WTC11 (cell line): ENCODE data around the gene UQCR10.

Experiments used
- NFYB ChIP-seq: sonication (generic); formaldehyde crosslinking; conservative IDR thresholded peaks from 2 replicates; pipeline ENCODE4 v1.8.0; 2022; ENCODE audit warnings: low read depth, missing genetic modification reagents
- PRRX2 ChIP-seq: fragments of 250-450 bp; sonication (Bioruptor Pico); IDR thresholded peaks from 2 replicates; pipeline ENCODE4 v1.8.0; 2021; ENCODE audit warnings: mild to moderate bottlenecking
- SMAD3 ChIP-seq: sonication (generic); formaldehyde crosslinking; IDR thresholded peaks from 2 replicates; pipeline ENCODE4 v1.8.0; 2022; ENCODE audit warnings: missing genetic modification reagents, mild to moderate bottlenecking, borderline replicate concordance
- ZNF138 ChIP-seq: sonication (generic); formaldehyde crosslinking; conservative IDR thresholded peaks from 2 replicates; pipeline ENCODE4 v1.8.1; 2022; ENCODE audit warnings: mild to moderate bottlenecking, moderate library complexity, missing genetic modification reagents
- ZNF232 ChIP-seq: sonication (generic); formaldehyde crosslinking; IDR thresholded peaks from 2 replicates; pipeline ENCODE4 v1.8.0; 2022; ENCODE audit warnings: mild to moderate bottlenecking, missing genetic modification reagents
- TF ChIP-seq, protein P1 (sequence below): sonication (generic); formaldehyde crosslinking; IDR thresholded peaks from 2 replicates; pipeline ENCODE4 v1.8.1; 2022; ENCODE audit warnings: low read depth, missing genetic modification reagents, borderline replicate concordance
- TF ChIP-seq, protein P2 (sequence below): sonication (generic); formaldehyde crosslinking; IDR thresholded peaks from 2 replicates; pipeline ENCODE4 v1.8.0; 2023; ENCODE audit warnings: missing genetic modification reagents, mild to moderate bottlenecking, borderline replicate concordance
- TF ChIP-seq, protein P3 (sequence below): fragments of 200-600 bp; IDR thresholded peaks from 2 replicates; pipeline ENCODE4 v1.8.0; 2022; ENCODE audit warnings: antibody characterized with exemption
- TF ChIP-seq, protein P4 (sequence below): sonication (generic); formaldehyde crosslinking; IDR thresholded peaks from 2 replicates; pipeline ENCODE4 v1.8.1; 2022; ENCODE audit warnings: low read depth, mild to moderate bottlenecking, moderate library complexity, missing genetic modification reagents, borderline replicate concordance
- TF ChIP-seq, protein P5 (sequence below): sonication (generic); formaldehyde crosslinking; IDR thresholded peaks from 2 replicates; pipeline ENCODE4 v1.8.1; 2022; ENCODE audit warnings: missing genetic modification reagents, borderline replicate concordance
- TF ChIP-seq, protein P6 (sequence below): sonication (generic); formaldehyde crosslinking; IDR thresholded peaks from 2 replicates; pipeline ENCODE4 v1.8.0; 2022; ENCODE audit warnings: mild to moderate bottlenecking, missing genetic modification reagents

DNA sequence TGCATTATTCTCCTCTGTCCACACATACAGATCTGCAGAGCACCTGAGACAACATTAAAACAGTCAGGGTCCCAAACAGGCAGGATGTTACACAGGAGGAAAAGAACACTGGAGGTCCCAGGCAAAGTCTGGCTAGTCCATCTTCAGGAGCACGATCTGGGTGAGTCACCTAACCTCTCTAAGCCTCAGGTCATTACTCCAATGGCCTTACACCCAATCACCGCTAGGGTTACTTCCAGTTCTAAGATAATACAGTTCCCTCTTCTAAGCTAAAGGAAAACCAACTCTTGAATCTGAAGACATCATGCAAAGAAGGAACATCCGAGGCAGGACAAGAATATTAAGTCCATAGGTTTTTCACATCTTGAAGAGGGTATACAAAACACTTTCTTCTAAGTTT, 46.4 kb downstream of the UQCR10 start:
- TF ChIP-seq SMAD3 (CRISPR knock-in tag) = no peak
- TF ChIP-seq ZNF138 (CRISPR knock-in tag) = no peak
- TF ChIP-seq, protein P1, sequence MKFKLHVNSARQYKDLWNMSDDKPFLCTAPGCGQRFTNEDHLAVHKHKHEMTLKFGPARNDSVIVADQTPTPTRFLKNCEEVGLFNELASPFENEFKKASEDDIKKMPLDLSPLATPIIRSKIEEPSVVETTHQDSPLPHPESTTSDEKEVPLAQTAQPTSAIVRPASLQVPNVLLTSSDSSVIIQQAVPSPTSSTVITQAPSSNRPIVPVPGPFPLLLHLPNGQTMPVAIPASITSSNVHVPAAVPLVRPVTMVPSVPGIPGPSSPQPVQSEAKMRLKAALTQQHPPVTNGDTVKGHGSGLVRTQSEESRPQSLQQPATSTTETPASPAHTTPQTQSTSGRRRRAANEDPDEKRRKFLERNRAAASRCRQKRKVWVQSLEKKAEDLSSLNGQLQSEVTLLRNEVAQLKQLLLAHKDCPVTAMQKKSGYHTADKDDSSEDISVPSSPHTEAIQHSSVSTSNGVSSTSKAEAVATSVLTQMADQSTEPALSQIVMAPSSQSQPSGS (CRISPR knock-in tag) = no peak
- TF ChIP-seq, protein P2, sequence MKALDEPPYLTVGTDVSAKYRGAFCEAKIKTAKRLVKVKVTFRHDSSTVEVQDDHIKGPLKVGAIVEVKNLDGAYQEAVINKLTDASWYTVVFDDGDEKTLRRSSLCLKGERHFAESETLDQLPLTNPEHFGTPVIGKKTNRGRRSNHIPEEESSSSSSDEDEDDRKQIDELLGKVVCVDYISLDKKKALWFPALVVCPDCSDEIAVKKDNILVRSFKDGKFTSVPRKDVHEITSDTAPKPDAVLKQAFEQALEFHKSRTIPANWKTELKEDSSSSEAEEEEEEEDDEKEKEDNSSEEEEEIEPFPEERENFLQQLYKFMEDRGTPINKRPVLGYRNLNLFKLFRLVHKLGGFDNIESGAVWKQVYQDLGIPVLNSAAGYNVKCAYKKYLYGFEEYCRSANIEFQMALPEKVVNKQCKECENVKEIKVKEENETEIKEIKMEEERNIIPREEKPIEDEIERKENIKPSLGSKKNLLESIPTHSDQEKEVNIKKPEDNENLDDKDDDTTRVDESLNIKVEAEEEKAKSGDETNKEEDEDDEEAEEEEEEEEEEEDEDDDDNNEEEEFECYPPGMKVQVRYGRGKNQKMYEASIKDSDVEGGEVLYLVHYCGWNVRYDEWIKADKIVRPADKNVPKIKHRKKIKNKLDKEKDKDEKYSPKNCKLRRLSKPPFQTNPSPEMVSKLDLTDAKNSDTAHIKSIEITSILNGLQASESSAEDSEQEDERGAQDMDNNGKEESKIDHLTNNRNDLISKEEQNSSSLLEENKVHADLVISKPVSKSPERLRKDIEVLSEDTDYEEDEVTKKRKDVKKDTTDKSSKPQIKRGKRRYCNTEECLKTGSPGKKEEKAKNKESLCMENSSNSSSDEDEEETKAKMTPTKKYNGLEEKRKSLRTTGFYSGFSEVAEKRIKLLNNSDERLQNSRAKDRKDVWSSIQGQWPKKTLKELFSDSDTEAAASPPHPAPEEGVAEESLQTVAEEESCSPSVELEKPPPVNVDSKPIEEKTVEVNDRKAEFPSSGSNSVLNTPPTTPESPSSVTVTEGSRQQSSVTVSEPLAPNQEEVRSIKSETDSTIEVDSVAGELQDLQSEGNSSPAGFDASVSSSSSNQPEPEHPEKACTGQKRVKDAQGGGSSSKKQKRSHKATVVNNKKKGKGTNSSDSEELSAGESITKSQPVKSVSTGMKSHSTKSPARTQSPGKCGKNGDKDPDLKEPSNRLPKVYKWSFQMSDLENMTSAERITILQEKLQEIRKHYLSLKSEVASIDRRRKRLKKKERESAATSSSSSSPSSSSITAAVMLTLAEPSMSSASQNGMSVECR (CRISPR knock-in tag) = no peak
- TF ChIP-seq, protein P3, sequence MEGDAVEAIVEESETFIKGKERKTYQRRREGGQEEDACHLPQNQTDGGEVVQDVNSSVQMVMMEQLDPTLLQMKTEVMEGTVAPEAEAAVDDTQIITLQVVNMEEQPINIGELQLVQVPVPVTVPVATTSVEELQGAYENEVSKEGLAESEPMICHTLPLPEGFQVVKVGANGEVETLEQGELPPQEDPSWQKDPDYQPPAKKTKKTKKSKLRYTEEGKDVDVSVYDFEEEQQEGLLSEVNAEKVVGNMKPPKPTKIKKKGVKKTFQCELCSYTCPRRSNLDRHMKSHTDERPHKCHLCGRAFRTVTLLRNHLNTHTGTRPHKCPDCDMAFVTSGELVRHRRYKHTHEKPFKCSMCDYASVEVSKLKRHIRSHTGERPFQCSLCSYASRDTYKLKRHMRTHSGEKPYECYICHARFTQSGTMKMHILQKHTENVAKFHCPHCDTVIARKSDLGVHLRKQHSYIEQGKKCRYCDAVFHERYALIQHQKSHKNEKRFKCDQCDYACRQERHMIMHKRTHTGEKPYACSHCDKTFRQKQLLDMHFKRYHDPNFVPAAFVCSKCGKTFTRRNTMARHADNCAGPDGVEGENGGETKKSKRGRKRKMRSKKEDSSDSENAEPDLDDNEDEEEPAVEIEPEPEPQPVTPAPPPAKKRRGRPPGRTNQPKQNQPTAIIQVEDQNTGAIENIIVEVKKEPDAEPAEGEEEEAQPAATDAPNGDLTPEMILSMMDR = no peak
- TF ChIP-seq, protein P4, sequence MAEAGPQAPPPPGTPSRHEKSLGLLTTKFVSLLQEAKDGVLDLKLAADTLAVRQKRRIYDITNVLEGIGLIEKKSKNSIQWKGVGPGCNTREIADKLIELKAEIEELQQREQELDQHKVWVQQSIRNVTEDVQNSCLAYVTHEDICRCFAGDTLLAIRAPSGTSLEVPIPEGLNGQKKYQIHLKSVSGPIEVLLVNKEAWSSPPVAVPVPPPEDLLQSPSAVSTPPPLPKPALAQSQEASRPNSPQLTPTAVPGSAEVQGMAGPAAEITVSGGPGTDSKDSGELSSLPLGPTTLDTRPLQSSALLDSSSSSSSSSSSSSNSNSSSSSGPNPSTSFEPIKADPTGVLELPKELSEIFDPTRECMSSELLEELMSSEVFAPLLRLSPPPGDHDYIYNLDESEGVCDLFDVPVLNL (CRISPR knock-in tag) = no peak
- TF ChIP-seq NFYB (CRISPR knock-in tag) = no peak
- no peak for TF ChIP-seq ZNF232 (CRISPR knock-in tag)
- TF ChIP-seq, protein P5, sequence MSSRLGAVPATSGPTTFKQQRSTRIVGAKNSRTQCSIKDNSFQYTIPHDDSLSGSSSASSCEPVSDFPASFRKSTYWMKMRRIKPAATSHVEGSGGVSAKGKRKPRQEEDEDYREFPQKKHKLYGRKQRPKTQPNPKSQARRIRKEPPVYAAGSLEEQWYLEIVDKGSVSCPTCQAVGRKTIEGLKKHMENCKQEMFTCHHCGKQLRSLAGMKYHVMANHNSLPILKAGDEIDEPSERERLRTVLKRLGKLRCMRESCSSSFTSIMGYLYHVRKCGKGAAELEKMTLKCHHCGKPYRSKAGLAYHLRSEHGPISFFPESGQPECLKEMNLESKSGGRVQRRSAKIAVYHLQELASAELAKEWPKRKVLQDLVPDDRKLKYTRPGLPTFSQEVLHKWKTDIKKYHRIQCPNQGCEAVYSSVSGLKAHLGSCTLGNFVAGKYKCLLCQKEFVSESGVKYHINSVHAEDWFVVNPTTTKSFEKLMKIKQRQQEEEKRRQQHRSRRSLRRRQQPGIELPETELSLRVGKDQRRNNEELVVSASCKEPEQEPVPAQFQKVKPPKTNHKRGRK = no peak
- TF ChIP-seq, protein P6, sequence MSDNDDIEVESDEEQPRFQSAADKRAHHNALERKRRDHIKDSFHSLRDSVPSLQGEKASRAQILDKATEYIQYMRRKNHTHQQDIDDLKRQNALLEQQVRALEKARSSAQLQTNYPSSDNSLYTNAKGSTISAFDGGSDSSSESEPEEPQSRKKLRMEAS (CRISPR knock-in tag) = no peak
- TF ChIP-seq PRRX2 = no peak
